Neuronal stem cell (in vitro differentiated cells): ENCODE data around the gene PRPF6.

Experiments
- DNase-seq: peaks from one replicate; pipeline ENCODE4 v3.0.0-alpha.2; 2013; ENCODE audit warnings: low spot score
- H2AFZ ChIP-seq: one replicate; pipeline ENCODE4 v1.6.1; 2013; ENCODE audit warnings: mild to moderate bottlenecking, low read length, inconsistent platforms
- H2AK5ac ChIP-seq: 2 replicates; pipeline ENCODE4 v1.6.1; 2013; ENCODE audit warnings: low read depth, mild to moderate bottlenecking, inconsistent platforms, low read length, moderate library complexity, mixed read lengths
- H2BK120ac ChIP-seq: 2 replicates; pipeline ENCODE4 v1.6.1; 2013; ENCODE audit warnings: low read depth, mild to moderate bottlenecking, inconsistent platforms, low read length, moderate library complexity, mixed read lengths
- H2BK12ac ChIP-seq: one replicate; pipeline ENCODE4 v1.6.1; 2013; ENCODE audit warnings: low read length, inconsistent platforms
- H2BK15ac ChIP-seq: 2 replicates; pipeline ENCODE4 v1.6.1; 2013; ENCODE audit warnings: mild to moderate bottlenecking, low read length, inconsistent platforms, mixed read lengths
- H2BK5ac ChIP-seq: one replicate; pipeline ENCODE4 v1.6.1; 2013; ENCODE audit warnings: inconsistent platforms, mild to moderate bottlenecking, low read length, moderate library complexity
- H3K14ac ChIP-seq: one replicate; pipeline ENCODE4 v1.6.1; 2013; ENCODE audit warnings: low read length, inconsistent platforms
- H3K18ac ChIP-seq: 2 replicates; pipeline ENCODE4 v1.6.1; 2013; ENCODE audit warnings: low read length, inconsistent platforms
- H3K23ac ChIP-seq: 2 replicates; pipeline ENCODE4 v1.6.1; 2013; ENCODE audit warnings: low read depth, mild to moderate bottlenecking, mixed read lengths, low read length, inconsistent platforms; ENCODE audit not compliant: poor library complexity
- H3K27ac ChIP-seq: replicated peaks from 3 replicates; pipeline ENCODE4 v1.5.1; 2013; ENCODE audit warnings: low read length, inconsistent platforms
- H3K27me3 ChIP-seq, 3 experiments: 2 replicates each; pipeline ENCODE4 v1.6.1; 2013; ENCODE audit warnings: low read length in 3 of 3, mild to moderate bottlenecking in 2 of 3, inconsistent platforms in 1 of 3, low read depth in 1 of 3, mixed read lengths in 1 of 3, moderate library complexity in 1 of 3; ENCODE audit not compliant: control insufficient read depth in 3 of 3, insufficient read depth in 3 of 3
- H3K36me3 ChIP-seq, 2 donors: replicated peaks in 1 of 2; 2 replicates each; pipeline ENCODE4 v1.6.1; 2013; ENCODE audit warnings: low read length in 2 of 2; ENCODE audit not compliant: control insufficient read depth in 2 of 2, insufficient read depth in 2 of 2
- H3K4ac ChIP-seq: 2 replicates; pipeline ENCODE4 v1.6.1; 2013; ENCODE audit warnings: inconsistent platforms, mild to moderate bottlenecking, low read length, moderate library complexity
- H3K4me1 ChIP-seq, 2 donors: 1 replicate in 1 of 2; 2 replicates in 1 of 2; pipeline ENCODE4 v1.6.1; 2013; ENCODE audit warnings: low read length in 2 of 2, low read depth in 1 of 2; ENCODE audit not compliant: control insufficient read depth in 2 of 2, insufficient read depth in 1 of 2
- H3K4me2 ChIP-seq: one replicate; pipeline ENCODE4 v1.6.1; 2013; ENCODE audit warnings: mild to moderate bottlenecking, low read length, inconsistent platforms; ENCODE audit not compliant: insufficient read depth, poor library complexity, severe bottlenecking
- H3K4me3 ChIP-seq, 2 donors: 2 replicates each; pipeline ENCODE4 v1.5.1; 2013; ENCODE audit warnings: low read length in 2 of 2, mild to moderate bottlenecking in 2 of 2, inconsistent platforms in 1 of 2, moderate library complexity in 1 of 2
- H3K79me1 ChIP-seq: one replicate; pipeline ENCODE4 v1.6.1; 2013; ENCODE audit warnings: low read depth, mild to moderate bottlenecking, inconsistent platforms, low read length, moderate library complexity
- H3K9ac ChIP-seq: one replicate; pipeline ENCODE4 v1.6.1; 2013; ENCODE audit warnings: mild to moderate bottlenecking, low read depth, low read length, inconsistent platforms; ENCODE audit not compliant: poor library complexity
- H3K9me3 ChIP-seq, 2 donors: replicated peaks in 1 of 2; 2 replicates each; pipeline versions ENCODE3 to v1.6.1; 2013; ENCODE audit warnings: low read length in 2 of 2, mild to moderate bottlenecking in 2 of 2, inconsistent platforms in 1 of 2, low read depth in 1 of 2, mixed read lengths in 1 of 2, moderate library complexity in 1 of 2; ENCODE audit not compliant: control insufficient read depth in 2 of 2, insufficient read depth in 1 of 2
- H4K8ac ChIP-seq: one replicate; pipeline ENCODE4 v1.6.1; 2013; ENCODE audit warnings: low read depth, mild to moderate bottlenecking, inconsistent platforms, low read length, moderate library complexity
- H4K91ac ChIP-seq: one replicate; pipeline ENCODE4 v1.6.1; 2013; ENCODE audit warnings: low read length, low read depth, mild to moderate bottlenecking, inconsistent platforms; ENCODE audit not compliant: poor library complexity
- WGBS, 2 donors: extraction: QIAGEN DNeasy Blood & Tissue Kit; methylation state at CpG; one replicate each; pipeline ENCODE4 v1.1.7; 2013; ENCODE audit warnings: missing lambda C conversion rate in 2 of 2, mixed read lengths in 1 of 2; ENCODE audit not compliant: insufficient read length in 2 of 2, insufficient replicate concordance in 1 of 2; ENCODE audit errors: extremely low coverage in 2 of 2; 5-methylcytosine and 5-hydroxymethylcytosine counted together

The PRPF6 gene

DNA sequence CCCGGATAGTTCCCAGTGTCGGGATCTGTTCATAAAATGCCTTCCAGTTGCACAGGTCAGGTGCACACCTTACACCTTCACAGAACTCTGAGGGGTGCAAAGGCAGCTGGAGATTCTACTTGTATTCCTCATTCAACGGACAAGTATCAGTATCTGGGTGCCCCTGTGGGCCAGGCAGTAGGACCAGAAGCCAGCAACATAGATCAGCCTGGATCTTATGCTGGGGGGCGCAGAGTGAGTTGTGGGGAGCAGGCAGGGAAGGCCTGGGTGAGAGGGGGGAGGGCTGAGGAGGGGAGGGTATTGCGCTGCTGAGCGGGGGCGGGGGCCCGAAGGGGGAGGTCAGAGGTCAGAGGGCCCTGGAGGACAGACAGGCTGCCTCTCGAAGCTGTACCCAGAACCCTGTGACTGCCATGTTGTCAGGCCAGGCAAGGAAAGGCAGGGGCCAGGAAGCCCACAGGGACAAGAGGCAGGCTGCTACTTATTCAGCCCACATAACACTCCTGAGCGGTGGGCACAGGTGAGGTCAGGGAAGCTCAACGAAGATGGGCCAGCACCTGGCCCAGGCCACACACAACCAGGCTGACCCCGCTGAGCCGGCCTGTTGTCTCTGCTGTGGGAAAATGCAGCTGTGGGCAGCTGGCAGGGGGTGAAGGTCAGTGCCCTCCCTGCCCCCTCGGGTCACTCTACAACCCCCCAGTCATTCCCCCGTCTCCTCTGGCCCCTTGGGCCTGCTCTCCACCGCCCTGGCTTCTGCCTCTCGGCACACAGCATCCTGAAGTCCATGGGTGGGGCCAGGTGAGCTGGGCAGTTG is 100.1 kb downstream of the PRPF6 start:
- Histone ChIP-seq H3K9me3 (peaks cover 0 to 5% of the 10 kb centered on the region in 2 donors), H4K8ac (no peak overlapping the region), H2AK5ac (peak overlapping the region; percentile 15), H4K91ac (no peak overlapping the region), H3K4ac (no peak overlapping the region), H3K4me2 (peak overlapping the region; percentile 90), H3K27ac (no peak overlapping the region), H3K18ac (peak overlapping the region; percentile 94), H2BK15ac (peak overlapping the region; percentile 95), H2BK5ac (peak overlapping the region; percentile 82), H3K23ac (peak overlapping the region; percentile 20), H2AFZ (peak overlapping the region; percentile 95), H2BK120ac (no peak overlapping the region), H2BK12ac (peak overlapping the region; percentile 58), H3K36me3 (peaks cover 0 to 1% of the 10 kb centered on the region in 2 donors), H3K27me3 (peaks cover 2 to 41% (median 37%) of the 10 kb centered on the region in 3 experiments), H3K9ac (peak overlapping the region; percentile 70), H3K79me1 (peaks cover 9% of the 10 kb centered on the region), H3K4me1 (peaks cover 36 to 57% of the 10 kb centered on the region in 2 donors), H3K14ac (peak overlapping the region; percentile 89), H3K4me3 (peak overlapping the region in 1 of 2 donors; percentile 58)
- no CpG with 5 or more reads among the region's 17 CpGs for WGBS, 2 donors
- no peak for DNase-seq

DNA sequence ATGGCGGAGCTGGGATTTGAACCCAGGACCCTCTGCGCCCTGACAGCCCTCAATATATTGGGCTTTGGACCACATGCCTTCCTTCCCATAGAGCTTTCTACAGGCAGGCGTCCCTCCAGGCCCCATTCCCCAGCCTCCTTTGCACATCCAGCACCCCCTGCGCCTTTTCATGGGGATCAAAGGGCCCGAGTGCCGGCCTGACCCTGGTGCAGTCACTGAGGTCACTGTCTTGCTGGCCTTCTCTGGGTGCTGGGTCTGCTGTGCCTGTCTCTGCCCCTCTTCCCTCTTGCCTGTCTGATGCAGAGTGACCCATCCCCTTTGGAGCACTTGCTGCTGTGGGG is 100.7 kb downstream of the PRPF6 start:
- DNase-seq: no peak
- Histone ChIP-seq H3K14ac (no peak overlapping the region), H4K8ac (no peak overlapping the region), H3K4me2 (no peak overlapping the region), H3K9ac (no peak overlapping the region), H4K91ac (no peak overlapping the region), H3K9me3 (peaks cover under 1 to 9% of the 10 kb centered on the region in 2 donors), H2BK120ac (no peak overlapping the region), H2BK15ac (no peak overlapping the region), H3K79me1 (peaks cover 9% of the 10 kb centered on the region), H2BK12ac (no peak overlapping the region), H3K23ac (peak overlapping the region; percentile 5), H2AFZ (no peak overlapping the region), H3K4ac (no peak overlapping the region), H3K4me3 (no peak overlapping the region), H2BK5ac (peak overlapping the region; percentile 82), H3K4me1 (peaks cover 36 to 57% of the 10 kb centered on the region in 2 donors), H3K36me3 (no peaks in the 10 kb centered on the region), H3K18ac (peak overlapping the region; percentile 31), H3K27me3 (peaks cover 2 to 47% (median 37%) of the 10 kb centered on the region in 3 experiments), H2AK5ac (peak overlapping the region; percentile 86), H3K27ac (no peak overlapping the region)
- WGBS, 2 donors: no CpG with 5 or more reads among the region's 6 CpGs

GRCh38 chr20:64082126-64082731 is 101.3 kb downstream of the PRPF6 start:
- Histone ChIP-seq H3K9ac (no peak overlapping the region), H3K36me3 (no peaks in the 10 kb centered on the region), H2AFZ (no peak overlapping the region), H2BK5ac (no peak overlapping the region), H3K9me3 (peaks cover 3 to 13% of the 10 kb centered on the region in 2 donors), H3K14ac (no peak overlapping the region), H3K4me1 (peaks cover 36 to 57% of the 10 kb centered on the region in 2 donors), H3K23ac (peak overlapping the region; percentile 44), H4K8ac (no peak overlapping the region), H3K4me2 (no peak overlapping the region), H2AK5ac (peak overlapping the region; percentile 86), H4K91ac (no peak overlapping the region), H3K4me3 (no peak overlapping the region), H2BK15ac (peak overlapping the region; percentile 30), H3K18ac (peak overlapping the region; percentile 57), H3K79me1 (peaks cover 9% of the 10 kb centered on the region), H3K27me3 (peaks cover 2 to 50% (median 39%) of the 10 kb centered on the region in 3 experiments), H2BK12ac (peak overlapping the region; percentile 30), H3K27ac (no peak overlapping the region), H2BK120ac (no peak overlapping the region), H3K4ac (no peak overlapping the region)
- no CpG with 5 or more reads among the region's 13 CpGs for WGBS, 2 donors
- DNase-seq: no peak
